ENCODE results near the gene EEF1AKMT3. TPM values are rescaled to one million over a fixed set of nuclear protein-coding genes. Genes with fewer than 3 reads are reported as not detected.
A peak's percentile ranks its signal among the peaks of the same experiment; 100 is the strongest.

The EEF1AKMT3 gene
- total and polyA plus RNA-seq, 9 of the 15 experiments (the other 6 are each of a cell fraction or from before 2014, with no cell fraction given) = 4.1 to 17.2 (median 7.9) TPM

GRCh38 chr12:57782608-57783465 is 10.4 kb downstream of the EEF1AKMT3 start, which contains the start of gene TSFM (continued):
- no peak for TF ChIP-seq ZNF277 (CRISPR knock-in tag; IDR thresholded peaks at IDR 0.05; ENCODE audit: borderline replicate concordance)
- no peak for TF ChIP-seq CHCHD3 (CRISPR knock-in tag; IDR thresholded peaks at IDR 0.05)
- TF ChIP-seq NELFE (IDR thresholded peaks at IDR 0.05; ENCODE audit: insufficient read depth, insufficient read length) = no peak
- TF ChIP-seq TEAD1 (CRISPR knock-in tag; IDR thresholded peaks at IDR 0.05) = peak; percentile 46 to 88; a peak in 2 of 4 replicates
- peak; percentile 91 for TF ChIP-seq TFAP4 (CRISPR knock-in tag; IDR thresholded peaks at IDR 0.05; ENCODE audit: borderline replicate concordance)
- TF ChIP-seq BCOR (IDR thresholded peaks at IDR 0.05) = peak; percentile 61
- TF ChIP-seq KHSRP (IDR thresholded peaks at IDR 0.05) = no peak
- TF ChIP-seq YBX1 (IDR thresholded peaks at IDR 0.05) = no peak
- peak; percentile 47; the same call in 1 of the 2 replicates for TF ChIP-seq BRD4 (IDR thresholded peaks at IDR 0.05)
- no peak for TF ChIP-seq ZNF561 (CRISPR knock-in tag; conservative IDR thresholded peaks at IDR 0.05)
- no peak for TF ChIP-seq ESRRB (CRISPR knock-in tag; IDR thresholded peaks at IDR 0.05; ENCODE audit: borderline replicate concordance)
- peak; percentile 87 for TF ChIP-seq DIDO1 (tag; IDR thresholded peaks at IDR 0.05; ENCODE audit: low read depth)
- no peak for TF ChIP-seq NFE2L1 (tag; IDR thresholded peaks at IDR 0.05; ENCODE audit: borderline replicate concordance, low read depth)
- TF ChIP-seq ZNF79 (CRISPR knock-in tag; IDR thresholded peaks at IDR 0.05; ENCODE audit: low read depth) = no peak
- no peak for TF ChIP-seq ZNF143 (CRISPR knock-in tag; IDR thresholded peaks at IDR 0.05)
- no peak for TF ChIP-seq ZNF140 (CRISPR knock-in tag; IDR thresholded peaks at IDR 0.05)
- peak; percentile 95 for TF ChIP-seq CEBPG (CRISPR knock-in tag; IDR thresholded peaks at IDR 0.05)
- TF ChIP-seq CEBPG (tag; conservative IDR thresholded peaks at IDR 0.05 in 1 of 2, IDR thresholded peaks at IDR 0.05 in 1 of 2) = peak; percentile 85 to 93
- no peak for TF ChIP-seq FOXJ3 (CRISPR knock-in tag; IDR thresholded peaks at IDR 0.05)
- no peak for TF ChIP-seq NR0B1 (IDR thresholded peaks at IDR 0.05; ENCODE audit: partially characterized antibody)
- TF ChIP-seq ZSCAN29 (IDR thresholded peaks at IDR 0.05) = no peak
- no peak; the same call in 1 of the 2 replicates for TF ChIP-seq ZNF263 (CRISPR knock-in tag; IDR thresholded peaks at IDR 0.05; ENCODE audit: borderline replicate concordance)
- TF ChIP-seq BCL6 (CRISPR knock-in tag; IDR thresholded peaks at IDR 0.05) = no peak
- no peak for TF ChIP-seq NFE2 (IDR thresholded peaks at IDR 0.05; ENCODE audit: low read depth)
- TF ChIP-seq HCFC1 (IDR thresholded peaks at IDR 0.05; ENCODE audit: low read depth, low read length) = peak; percentile 88
- peak; percentile 99 for TF ChIP-seq C11orf30 (IDR thresholded peaks at IDR 0.05; ENCODE audit: low read depth)
- TF ChIP-seq ZNF668 (CRISPR knock-in tag; IDR thresholded peaks at IDR 0.05) = no peak
- TF ChIP-seq SIN3B (IDR thresholded peaks at IDR 0.05; ENCODE audit: low read depth) = peak; percentile 96

All from K562 (cell line).